Naive thymus-derived CD8-positive, alpha-beta T cell (primary cell): ENCODE data around the gene TBC1D22A. TPM values are rescaled to one million over a fixed set of nuclear protein-coding genes. Genes with fewer than 3 reads are reported as not detected.

Experiments
- ATAC-seq, 2 donors: fragments of 150-1000 bp; cut with Tn5 transposase in 1 of 2; sonication (Bioruptor Pico), chemical (Tn5 transposase) in 1 of 2; 1 replicate in 1 of 2; 2 replicates in 1 of 2; pipeline ENCODE4 v1.10.0; 2021; ENCODE audit warnings: mild to moderate bottlenecking in 2 of 2, moderate library complexity in 2 of 2
- POLR2A ChIA-PET: fragments of 350-600 bp; sonication (Branson Sonifier 250); formaldehyde crosslinking; loops from one replicate; lab custom pipeline; 2021; ENCODE audit warnings: antibody characterized with exemption; lab: Charles Lee
- DNase-seq, 10 donors: peaks; one replicate each; pipeline versions ENCODE4 v3.0.0 to v3.0.0-alpha.2; 2020 to 2022
- H3K27ac Mint-ChIP-seq, 10 donors: one replicate each; pipeline ENCODE4 v1.8.0; 2020 to 2022; ENCODE audit warnings: mild to moderate bottlenecking in 10 of 10, mixed read lengths in 10 of 10, moderate library complexity in 4 of 10, inconsistent platforms in 1 of 10
- H3K27me3 Mint-ChIP-seq, 5 donors: one replicate each; pipeline ENCODE4 v1.8.0; 2021 to 2022; ENCODE audit warnings: mixed read lengths in 5 of 5
- H3K36me3 Mint-ChIP-seq, 3 donors: one replicate each; pipeline ENCODE4 v1.8.0; 2020 to 2022; ENCODE audit warnings: mixed read lengths in 3 of 3, mild to moderate bottlenecking in 2 of 3, inconsistent platforms in 1 of 3
- H3K4me1 Mint-ChIP-seq, 4 donors: one replicate each; pipeline ENCODE4 v1.8.0; 2021 to 2022; ENCODE audit warnings: mixed read lengths in 4 of 4
- H3K4me3 Mint-ChIP-seq, 10 donors: one replicate each; pipeline ENCODE4 v1.8.0; 2020 to 2022; ENCODE audit warnings: mild to moderate bottlenecking in 10 of 10, mixed read lengths in 10 of 10, moderate library complexity in 6 of 10, inconsistent platforms in 1 of 10
- H3K9me3 Mint-ChIP-seq, 9 donors: one replicate each; pipeline ENCODE4 v1.8.0; 2020 to 2022; ENCODE audit warnings: mixed read lengths in 9 of 9, mild to moderate bottlenecking in 3 of 9, inconsistent platforms in 1 of 9, moderate library complexity in 1 of 9
- polyA plus RNA-seq, 3 donors: library from polyadenylated mRNA; unstranded; fragments of 300-500 nt; fragmentation: Illumina TruSeq; gene quantifications; one replicate each; pipeline ENCODE4 v1.2.3, GENCODE V29; 2021
- total RNA-seq, 8 experiments: library from RNA in 2 of 8; stranded (reverse) in 2 of 8; gene quantifications; one replicate each; pipeline ENCODE4 v1.2.3 and lab custom pipeline; 2021 to 2026

TBC1D22A gene
- total and polyA plus RNA-seq, 5 experiments from 2014 or later = 23.0 to 57.2 (median 24.6) TPM

DNA sequence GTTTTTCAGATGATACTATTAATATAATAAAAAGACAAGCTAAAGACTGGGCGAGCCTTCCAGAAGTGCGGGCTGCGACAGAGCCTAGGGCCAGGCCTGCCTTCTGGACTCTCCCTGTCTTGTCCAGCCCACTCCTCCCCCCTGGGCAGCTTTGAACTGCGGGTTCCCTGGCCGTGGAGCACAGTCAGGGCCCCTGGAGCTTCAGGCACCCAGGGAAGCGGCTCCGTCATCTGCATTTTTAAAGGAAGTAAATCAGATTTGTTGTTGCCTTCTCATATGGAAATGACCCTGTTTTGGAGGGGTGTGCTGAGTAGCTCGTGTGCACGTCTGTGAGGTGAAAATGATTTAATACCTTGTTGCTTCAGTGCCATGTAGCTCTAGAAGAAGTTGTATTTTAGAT is 265.3 kb downstream of the TBC1D22A start:
- peaks cover 10 to 24% (median 17%) of the 10 kb centered on the region in 4 donors for H3K4me1 Mint-ChIP-seq
- no peaks in the 10 kb centered on the region for H3K9me3 Mint-ChIP-seq
- H3K27me3 Mint-ChIP-seq = no peaks in the 10 kb centered on the region
- peaks cover 0 to 18% (median 4%) of the 10 kb centered on the region in 3 donors for H3K36me3 Mint-ChIP-seq
- DNase-seq (no peak), ATAC-seq (no peak)
- H3K4me3 Mint-ChIP-seq = no peak overlapping the region
- POLR2A ChIA-PET = no interaction called here
- peak overlapping the region in 1 of 10 donors; percentile 48 for H3K27ac Mint-ChIP-seq

DNA sequence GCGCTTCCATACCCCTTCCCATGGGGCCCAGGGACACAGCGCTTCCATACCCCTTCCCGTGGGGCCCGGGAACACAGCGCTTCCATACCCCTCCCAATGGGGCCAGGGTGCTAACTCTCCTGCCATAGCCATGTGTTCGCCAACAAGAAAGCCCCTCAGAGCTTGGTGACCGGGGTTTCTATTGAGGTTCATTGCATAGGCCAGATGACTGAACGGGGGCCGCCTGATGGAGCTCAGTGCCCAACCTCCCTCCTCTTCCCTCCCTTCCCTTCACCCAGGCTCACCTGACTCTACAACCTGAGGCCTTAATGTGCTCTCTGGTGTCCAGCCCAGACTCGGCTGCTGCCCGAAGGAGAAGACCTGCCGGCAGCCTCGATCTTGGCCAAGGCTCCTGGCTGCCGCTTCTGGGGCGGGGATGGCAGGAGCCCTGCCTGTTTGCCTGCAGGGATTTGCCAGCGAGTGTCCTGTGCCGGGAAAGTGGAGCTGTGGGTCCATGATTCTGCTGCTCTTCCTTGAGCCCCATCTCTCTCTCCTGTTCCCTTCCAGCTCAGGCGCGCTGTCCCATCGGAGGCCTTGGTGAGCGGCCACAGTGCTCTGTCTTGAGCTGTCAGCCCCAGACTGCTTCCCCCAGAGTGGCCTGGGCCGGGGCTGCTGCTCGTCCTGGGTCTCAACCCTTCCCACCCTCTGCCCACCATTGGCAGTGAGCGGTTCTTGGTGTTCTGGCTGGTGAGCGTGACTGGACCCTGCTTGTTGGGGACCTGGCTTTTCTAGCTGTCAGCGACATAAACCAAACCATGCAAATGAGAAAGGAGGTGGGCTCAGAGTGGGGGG is 267.0 kb downstream of the TBC1D22A start:
- peak overlapping the region in 1 of 10 donors; percentile 43 for H3K27ac Mint-ChIP-seq
- H3K36me3 Mint-ChIP-seq = peaks cover 0 to 14% (median 0%) of the 10 kb centered on the region in 3 donors
- no peaks in the 10 kb centered on the region for H3K27me3 Mint-ChIP-seq
- H3K4me3 Mint-ChIP-seq = no peak overlapping the region
- ATAC-seq = no peak
- H3K4me1 Mint-ChIP-seq = peaks cover 6 to 20% (median 11%) of the 10 kb centered on the region in 4 donors
- H3K9me3 Mint-ChIP-seq = no peaks in the 10 kb centered on the region
- POLR2A ChIA-PET = no interaction called here
- peak in 1 of 10 donors; percentile 59 for DNase-seq

DNA sequence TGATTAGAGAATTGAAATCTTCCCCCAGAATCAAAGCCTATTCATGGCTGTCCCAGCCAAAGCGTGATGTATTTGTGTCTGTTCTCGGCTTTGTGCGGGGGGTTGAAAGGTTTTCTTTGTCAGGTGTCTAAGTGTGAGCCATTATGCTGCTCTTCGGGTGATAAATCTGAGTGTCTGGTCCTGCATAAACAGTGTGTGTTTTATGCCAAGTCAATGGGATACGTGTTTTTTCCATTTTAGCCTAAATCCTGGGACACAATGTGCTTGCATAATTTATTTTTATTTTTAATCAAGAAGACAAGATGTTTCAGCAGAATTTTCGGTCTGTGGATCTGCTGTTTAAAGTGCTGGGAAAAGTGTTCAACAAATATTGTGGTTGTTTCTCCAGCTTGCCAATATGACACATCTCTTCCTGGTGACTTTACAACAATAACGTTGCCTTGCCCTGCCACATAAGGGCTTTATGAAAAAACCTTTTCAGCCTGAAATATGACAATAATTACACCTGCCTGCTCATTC is 267.8 kb downstream of the TBC1D22A start:
- H3K4me3 Mint-ChIP-seq = no peak overlapping the region
- POLR2A ChIA-PET = no interaction called here
- no peak for ATAC-seq
- H3K27me3 Mint-ChIP-seq = no peaks in the 10 kb centered on the region
- DNase-seq = peak in 1 of 10 donors; percentile 26
- H3K27ac Mint-ChIP-seq = no peak overlapping the region
- peaks cover 6 to 18% (median 9%) of the 10 kb centered on the region in 4 donors for H3K4me1 Mint-ChIP-seq
- peaks cover 0 to 9% (median 0%) of the 10 kb centered on the region in 3 donors for H3K36me3 Mint-ChIP-seq
- no peaks in the 10 kb centered on the region for H3K9me3 Mint-ChIP-seq

DNA sequence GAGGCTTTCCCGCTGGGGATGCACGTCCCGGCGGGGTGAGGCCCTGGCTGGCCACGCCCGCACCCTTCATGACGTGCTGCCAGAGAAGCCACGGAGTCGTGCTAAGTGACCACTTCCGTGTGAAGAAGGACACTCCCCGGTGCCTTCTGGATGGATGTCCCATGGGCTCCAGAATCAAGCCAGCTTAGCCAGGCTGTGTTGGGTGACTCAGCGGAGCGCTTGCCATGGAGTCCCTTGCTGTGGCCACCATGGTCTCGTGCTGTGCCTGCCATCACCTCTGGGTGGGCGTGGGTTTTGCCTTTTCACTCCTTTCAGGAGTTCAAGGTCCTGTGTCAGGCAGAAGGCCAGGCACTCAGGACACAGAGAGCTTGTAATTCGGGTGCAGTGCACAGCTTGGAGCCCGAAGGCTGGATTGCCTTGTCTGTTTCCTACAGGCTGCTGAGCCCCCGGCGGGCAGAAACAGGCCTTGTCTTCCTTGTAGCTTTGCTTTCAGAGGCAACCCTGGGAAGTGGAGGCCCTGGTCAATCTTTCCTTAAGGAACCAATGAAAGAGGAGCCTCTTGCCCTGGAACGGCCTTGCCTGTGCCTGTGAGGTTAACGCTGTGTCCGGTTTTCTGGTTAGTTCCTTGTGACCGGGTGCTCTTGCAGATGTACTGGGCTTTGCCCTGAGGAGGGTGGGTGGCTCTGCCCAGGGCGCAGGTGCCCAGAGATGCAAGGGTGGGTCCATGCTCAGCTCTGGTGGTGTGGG is 268.6 kb downstream of the TBC1D22A start:
- Mint-ChIP-seq H3K9me3 (no peaks in the 10 kb centered on the region), H3K4me1 (peaks cover 0 to 14% (median 9%) of the 10 kb centered on the region in 4 donors), H3K4me3 (no peak overlapping the region), H3K27ac (no peak overlapping the region), H3K27me3 (no peaks in the 10 kb centered on the region), H3K36me3 (peaks cover 0 to 9% (median under 1%) of the 10 kb centered on the region in 3 donors)
- POLR2A ChIA-PET = no interaction called here
- ATAC-seq (no peak), DNase-seq (peak in 1 of 10 donors; percentile 46)

DNA sequence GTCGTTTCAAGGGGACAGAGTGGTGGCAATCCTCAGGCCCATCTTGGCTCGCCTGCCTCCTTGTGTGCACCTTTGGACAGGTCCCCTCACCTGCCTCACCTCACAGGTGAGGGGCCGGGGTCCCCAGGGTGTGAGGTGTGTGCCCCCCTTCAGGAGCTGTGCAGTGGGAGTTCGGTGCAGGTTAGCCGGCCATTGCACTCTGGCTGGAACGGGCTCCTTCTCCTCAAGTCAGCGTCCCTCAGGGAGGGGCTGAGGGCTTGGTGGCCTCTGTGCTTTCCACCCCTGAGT is 269.1 kb downstream of the TBC1D22A start:
- Mint-ChIP-seq H3K9me3 (no peaks in the 10 kb centered on the region), H3K27ac (no peak overlapping the region), H3K4me3 (no peak overlapping the region), H3K4me1 (peaks cover 0 to 14% (median 9%) of the 10 kb centered on the region in 4 donors), H3K27me3 (no peaks in the 10 kb centered on the region), H3K36me3 (peaks cover 0 to 9% (median 2%) of the 10 kb centered on the region in 3 donors)
- POLR2A ChIA-PET = no interaction called here
- DNase-seq (peak in 1 of 10 donors; percentile 37), ATAC-seq (no peak)

DNA sequence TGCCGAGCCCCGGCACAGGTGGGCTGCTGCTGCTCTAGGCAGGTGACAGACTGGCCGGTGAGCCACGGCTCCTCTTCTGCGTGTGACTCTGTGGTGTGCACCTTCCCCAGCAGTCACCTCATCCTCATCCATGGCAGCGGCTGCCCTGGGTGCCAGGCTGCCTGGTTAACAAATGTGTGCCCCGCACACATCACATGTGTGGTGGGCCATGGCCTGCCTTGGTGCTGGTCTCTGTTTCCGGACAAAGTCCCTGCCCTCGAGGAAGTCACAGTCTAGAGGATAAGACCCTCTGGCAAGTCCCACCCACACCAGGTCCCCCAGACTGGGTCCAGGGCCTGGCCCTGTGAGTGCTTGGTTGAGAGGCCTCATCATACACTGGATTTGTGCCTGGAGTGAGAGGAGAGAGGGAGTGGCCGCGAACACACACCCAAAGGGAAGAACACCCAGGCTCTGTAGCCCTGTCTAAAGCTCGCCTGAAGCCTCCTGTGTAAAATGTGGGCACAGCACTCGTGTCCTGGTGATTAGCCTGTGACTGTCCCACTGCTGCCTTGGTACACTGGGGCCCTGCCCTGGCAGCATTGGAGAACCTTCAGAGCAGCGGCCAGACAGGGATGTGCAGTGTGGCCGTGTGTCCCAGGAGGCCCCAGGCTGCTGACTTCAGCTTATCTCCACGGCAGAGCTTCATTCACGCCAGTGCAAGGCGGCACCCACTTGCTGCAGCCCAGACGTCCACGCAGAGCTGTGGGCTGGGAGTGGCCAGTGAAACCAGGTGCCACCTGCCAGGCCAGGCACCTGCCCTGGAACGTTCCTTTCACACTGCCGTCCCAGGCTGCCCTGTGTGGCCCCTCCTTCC is 269.9 kb downstream of the TBC1D22A start:
- peaks cover 0 to 14% (median 9%) of the 10 kb centered on the region in 4 donors for H3K4me1 Mint-ChIP-seq
- H3K4me3 Mint-ChIP-seq = no peak overlapping the region
- H3K27ac Mint-ChIP-seq = peak overlapping the region in 2 of 10 donors; percentile 6 to 14
- no peak for ATAC-seq
- peaks cover 0 to 13% (median 2%) of the 10 kb centered on the region in 3 donors for H3K36me3 Mint-ChIP-seq
- H3K9me3 Mint-ChIP-seq = no peaks in the 10 kb centered on the region
- peak in 1 of 10 donors; percentile 53 for DNase-seq
- H3K27me3 Mint-ChIP-seq = no peaks in the 10 kb centered on the region
- POLR2A ChIA-PET = no interaction called here

DNA sequence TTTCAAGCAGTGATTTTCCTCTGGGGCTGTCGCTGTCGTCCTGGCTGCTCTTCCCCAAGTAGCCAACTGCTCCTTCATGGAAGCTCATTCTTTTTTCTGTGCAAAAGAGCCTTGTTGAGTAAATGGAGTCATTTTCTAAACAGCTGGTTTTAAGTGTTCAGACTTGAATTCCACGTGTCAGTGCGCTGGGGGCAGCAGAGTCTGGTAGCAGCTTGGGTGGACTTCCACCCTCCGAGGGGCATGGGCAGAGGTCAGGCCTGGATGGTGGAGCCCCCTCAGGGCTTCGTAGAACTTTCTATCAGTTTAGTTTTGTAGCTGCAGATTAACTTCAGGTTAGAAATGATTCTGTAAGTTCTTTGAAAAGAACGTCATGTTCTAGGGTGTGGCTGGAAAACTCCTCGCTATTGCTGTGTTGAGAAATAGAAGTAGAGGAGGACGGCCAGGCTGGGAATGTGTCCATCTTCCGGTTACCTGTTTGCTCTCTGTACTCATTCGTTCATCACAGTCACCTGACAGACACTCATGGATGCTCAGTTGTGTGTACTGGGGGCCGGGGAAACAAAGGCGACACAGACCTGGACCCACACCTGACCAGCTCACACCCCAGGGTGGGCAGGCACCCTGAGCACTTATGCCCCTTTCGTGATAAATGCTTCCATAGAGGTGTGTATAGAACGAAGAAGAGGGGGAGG is 270.7 kb downstream of the TBC1D22A start:
- POLR2A ChIA-PET = no interaction called here
- Mint-ChIP-seq H3K36me3 (peaks cover 0 to 19% (median 4%) of the 10 kb centered on the region in 3 donors), H3K4me1 (peaks cover 5 to 15% (median 8%) of the 10 kb centered on the region in 4 donors), H3K27me3 (no peaks in the 10 kb centered on the region), H3K9me3 (no peaks in the 10 kb centered on the region), H3K27ac (peak overlapping the region in 1 of 10 donors; percentile 14), H3K4me3 (no peak overlapping the region)
- ATAC-seq (no peak), DNase-seq (peak in 1 of 10 donors; percentile 15)

DNA sequence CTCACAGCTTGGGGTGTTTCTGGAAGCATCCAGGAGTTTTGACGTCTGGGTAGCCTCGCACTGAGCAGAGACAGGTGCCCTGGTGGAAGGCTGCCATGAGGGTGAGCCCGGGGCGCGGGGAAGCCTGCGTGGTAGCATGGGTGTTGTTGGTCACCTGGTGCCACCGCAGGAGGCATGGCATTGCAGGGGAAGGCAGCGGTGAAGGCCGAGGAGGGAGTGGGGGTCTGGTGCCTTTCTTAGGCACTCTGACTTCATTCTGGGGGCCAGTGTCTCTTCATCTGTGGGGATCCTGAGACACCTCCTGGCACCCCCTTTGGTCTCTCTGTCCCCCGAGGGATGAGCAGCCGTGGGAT is 271.2 kb downstream of the TBC1D22A start:
- no peak overlapping the region for H3K27ac Mint-ChIP-seq
- H3K27me3 Mint-ChIP-seq = no peaks in the 10 kb centered on the region
- H3K9me3 Mint-ChIP-seq = no peaks in the 10 kb centered on the region
- ATAC-seq = no peak
- H3K36me3 Mint-ChIP-seq = peaks cover 0 to 24% (median 5%) of the 10 kb centered on the region in 3 donors
- no peak overlapping the region for H3K4me3 Mint-ChIP-seq
- POLR2A ChIA-PET = no interaction called here
- H3K4me1 Mint-ChIP-seq = peaks cover 5 to 16% (median 7%) of the 10 kb centered on the region in 4 donors
- peak in 1 of 10 donors; percentile 19 for DNase-seq

DNA sequence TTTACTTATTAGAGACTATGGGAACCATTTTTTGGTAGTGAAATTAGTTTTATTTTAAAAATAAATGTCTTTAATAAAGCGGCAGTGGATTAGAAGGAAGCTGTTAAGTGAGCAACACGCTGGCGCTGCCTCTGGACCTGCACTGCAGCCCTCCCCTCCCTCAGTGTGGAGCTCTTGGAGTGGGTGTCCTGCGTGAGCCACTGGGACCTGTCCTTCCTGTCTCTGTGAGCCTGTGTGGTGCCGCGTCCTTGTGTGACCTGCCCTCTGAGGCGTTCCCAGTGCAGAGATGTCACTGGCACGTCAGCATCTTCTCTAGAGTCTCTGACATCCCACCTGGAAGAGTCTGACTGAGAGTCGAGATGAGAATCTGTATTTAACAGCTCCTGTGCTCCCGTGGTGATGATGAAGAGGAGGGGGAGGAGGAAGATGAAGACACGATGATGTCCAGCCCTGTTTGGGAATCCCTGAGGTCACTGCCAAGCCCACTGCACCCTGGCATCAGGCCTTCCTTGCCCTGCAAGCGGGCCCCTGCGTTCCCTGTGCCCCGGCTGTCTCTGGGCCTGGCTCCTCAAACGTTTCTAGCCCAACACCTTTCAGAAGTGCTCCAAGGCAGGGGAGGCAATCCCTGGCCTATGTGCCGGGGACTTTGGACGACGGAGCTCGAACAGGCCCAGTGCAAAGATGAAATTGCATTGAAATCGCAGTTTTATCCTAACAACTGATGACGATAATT is 271.8 kb downstream of the TBC1D22A start:
- no peak for ATAC-seq
- POLR2A ChIA-PET = no interaction called here

DNA sequence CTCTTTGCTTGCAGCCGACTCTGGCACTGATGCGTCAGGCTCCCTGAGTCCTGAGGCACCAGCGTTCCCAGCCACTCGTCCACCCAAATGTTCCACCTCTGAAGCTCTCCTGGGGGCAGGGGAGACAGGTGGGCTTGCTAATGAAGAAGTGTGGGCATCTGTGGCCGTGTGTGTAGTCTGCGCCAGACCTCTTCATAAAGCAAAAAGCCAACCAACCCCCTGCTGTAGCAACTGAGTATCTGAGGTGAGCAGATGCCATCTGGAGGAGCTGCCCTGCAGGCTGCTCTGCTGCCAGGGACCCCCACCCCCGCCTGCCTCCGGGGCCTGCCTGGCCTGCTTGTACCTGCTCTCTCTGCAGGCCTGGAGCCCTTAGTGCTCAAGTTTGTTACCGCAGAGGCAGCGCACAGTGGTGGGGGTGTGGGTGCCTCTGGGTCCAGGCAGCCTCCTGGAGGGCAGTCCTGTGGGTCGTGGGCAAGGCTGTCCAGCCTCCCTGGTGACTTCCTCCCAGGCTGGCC is 272.5 kb downstream of the TBC1D22A start:
- peak in 1 of 10 donors; percentile 43 for DNase-seq
- H3K4me1 Mint-ChIP-seq = peaks cover 2 to 15% (median 8%) of the 10 kb centered on the region in 4 donors
- no peak overlapping the region for H3K4me3 Mint-ChIP-seq
- H3K36me3 Mint-ChIP-seq = peaks cover 0 to 31% (median 5%) of the 10 kb centered on the region in 3 donors
- H3K9me3 Mint-ChIP-seq = no peaks in the 10 kb centered on the region
- no peak overlapping the region for H3K27ac Mint-ChIP-seq
- no peak for ATAC-seq
- POLR2A ChIA-PET = no interaction called here
- H3K27me3 Mint-ChIP-seq = no peaks in the 10 kb centered on the region

More for the DNA sequence above, 271.8 kb downstream of the TBC1D22A start:
- Mint-ChIP-seq H3K27ac (peak overlapping the region in 1 of 10 donors; percentile 74), H3K9me3 (no peaks in the 10 kb centered on the region), H3K27me3 (no peaks in the 10 kb centered on the region), H3K36me3 (peaks cover 0 to 27% (median 5%) of the 10 kb centered on the region in 3 donors), H3K4me1 (peaks cover 5 to 16% (median 6%) of the 10 kb centered on the region in 4 donors), H3K4me3 (no peak overlapping the region)
- peak in 1 of 10 donors; percentile 50 for DNase-seq

DNA sequence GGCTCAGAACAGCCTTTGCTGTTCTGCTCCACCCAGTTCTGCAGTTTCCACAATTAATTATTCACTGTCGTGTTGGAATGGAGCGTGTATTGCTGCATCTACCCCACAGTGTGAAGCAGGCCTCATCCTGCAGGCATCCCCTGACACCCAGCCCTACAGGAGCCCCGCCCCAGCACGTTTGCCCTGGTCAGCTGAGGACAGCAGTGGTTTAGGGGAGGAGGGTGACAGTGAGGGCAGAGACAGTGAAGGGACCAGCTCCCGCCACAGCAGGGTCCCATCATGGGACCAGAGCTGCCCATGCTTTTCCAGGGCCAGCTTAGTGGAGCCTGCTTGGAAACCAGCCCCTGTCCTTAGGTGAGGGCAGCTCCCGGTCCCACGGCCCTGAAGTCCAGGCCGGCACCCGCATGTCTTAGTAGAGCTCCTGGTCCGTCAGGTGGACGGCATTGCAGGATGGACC is 273.0 kb downstream of the TBC1D22A start:
- H3K4me3 Mint-ChIP-seq = no peak overlapping the region
- no peak overlapping the region for H3K27ac Mint-ChIP-seq
- DNase-seq (peak in 1 of 10 donors; percentile 21), ATAC-seq (no peak)
- peaks cover 0 to 35% (median 5%) of the 10 kb centered on the region in 3 donors for H3K36me3 Mint-ChIP-seq
- no peaks in the 10 kb centered on the region for H3K9me3 Mint-ChIP-seq
- H3K27me3 Mint-ChIP-seq = no peaks in the 10 kb centered on the region
- POLR2A ChIA-PET = no interaction called here
- peaks cover 6 to 18% (median 11%) of the 10 kb centered on the region in 4 donors for H3K4me1 Mint-ChIP-seq
